Retinal pigment epithelial cell (primary cell): Measurements from ENCODE around the gene FOS.

Source experiments
- DNase-seq: peaks from one replicate; pipeline ENCODE4 v3.0.0-alpha.2; 2010; ENCODE audit warnings: low read depth
- H3K4me3 ChIP-seq: 2 replicates; pipeline ENCODE4 v1.5.1; 2011; ENCODE audit warnings: mild to moderate bottlenecking, low read length, control low read depth, moderate library complexity
- CTCF ChIP-seq: conservative IDR thresholded peaks from 2 replicates; pipeline ENCODE4 v1.5.1; 2011; ENCODE audit warnings: low read depth, low read length, control low read depth, inconsistent platforms

Gene FOS

GRCh38 chr14:75259510-75259855 is 19.1 kb upstream of the FOS start:
- TF ChIP-seq CTCF, result peak; percentile 29
- H3K4me3 ChIP-seq, result peak overlapping the region; percentile 55
- DNase-seq, result no peak

- DNase-seq, result no peak
- no peak for TF ChIP-seq CTCF
- H3K4me3 ChIP-seq, result no peak overlapping the region
Observed at GRCh38 chr14:75260025-75260763, 18.4 kb upstream of the FOS start.

- H3K4me3 ChIP-seq, result no peak overlapping the region
- TF ChIP-seq CTCF, result no peak
- no peak for DNase-seq
Observed at GRCh38 chr14:75261820-75262219, 16.8 kb upstream of the FOS start.

GRCh38 chr14:75262641-75263040 is 16.0 kb upstream of the FOS start:
- no peak for DNase-seq

GRCh38 chr14:75264036-75264435 is 14.6 kb upstream of the FOS start:
- H3K4me3 ChIP-seq, result no peak overlapping the region
- no peak for DNase-seq
- no peak for TF ChIP-seq CTCF

More at GRCh38 chr14:75262641-75263040, 16.0 kb upstream of the FOS start:
- TF ChIP-seq CTCF, result no peak
- no peak overlapping the region for H3K4me3 ChIP-seq

- H3K4me3 ChIP-seq, result no peak overlapping the region
- TF ChIP-seq CTCF, result no peak
- peak; percentile 80 for DNase-seq
Observed at GRCh38 chr14:75267141-75267721, 11.4 kb upstream of the FOS start.
